Mucosa of descending colon (tissue), 3 donors: ENCODE measurements around the gene MAPK11. TPM values are rescaled to one million over a fixed set of nuclear protein-coding genes. Genes with fewer than 3 reads are reported as not detected.

ENCODE experiments used
- ATAC-seq: fragments of 200-7000 bp; cut with Tn5 transposase; one replicate; pipeline ENCODE4 v1.9.1; 2020; ENCODE audit warnings: mild to moderate bottlenecking, moderate library complexity
- DNase-seq, 3 donors: peaks; one replicate each; pipeline ENCODE4 v3.0.0-alpha.2; 2020
- H3K36me3 ChIP-seq: fragments of 200-600 bp; one replicate; pipeline ENCODE4 v1.8.0; 2021; ENCODE audit warnings: low read depth, mild to moderate bottlenecking
- H3K4me1 ChIP-seq: fragments of 200-600 bp; one replicate; pipeline ENCODE4 v1.8.0; 2021; ENCODE audit warnings: low read depth, mild to moderate bottlenecking
- H3K4me3 ChIP-seq: fragments of 200-600 bp; one replicate; pipeline ENCODE4 v1.8.0; 2021; ENCODE audit warnings: mild to moderate bottlenecking
- H3K9me3 ChIP-seq: fragments of 200-600 bp; one replicate; pipeline ENCODE4 v1.8.0; 2021; ENCODE audit warnings: mild to moderate bottlenecking
- CTCF ChIP-seq: fragments of 200-600 bp; IDR thresholded peaks from one replicate; pipeline ENCODE4 v1.8.0; 2022; ENCODE audit warnings: antibody characterized with exemption, mild to moderate bottlenecking
- intact Hi-C, 2 donors: fragments of 100-400 bp; cut with DNase I in 1 of 2; cut with micrococcal nuclease in 1 of 2; formaldehyde crosslinking; loops; one replicate each; pipeline versions ENCODE4 v1.11.0 to v1.11.1; 2022; cut with DNase I, micrococcal nuclease
- long read RNA-seq, 2 donors: library from polyadenylated mRNA; unstranded; transcript quantifications; one replicate each; pipeline ENCODE4 v2.0.0, GENCODE V29; 2019 to 2021
- total RNA-seq, 3 donors: library from RNA; stranded (reverse); fragmentation: NEBNext Ultra II Directional in 2 of 3; extraction: Animal tissue kit (Norgen Biotek cat#: 25700) in 2 of 3; gene quantifications; one replicate each; pipeline versions ENCODE4 v1.2.1 to v1.2.4, GENCODE V29; 2021 to 2023
- donor health status: DM: no; HTN: no; CAD: no; lungs with moderate emphysema.
- donor health status: DM: no; HTN: no; CAD: no.
- donor health status: DM: no; HTN: yes; CAD: no.

The MAPK11 gene
- total RNA-seq: 1 to 10 TPM; 1.8 to 4.3 (median 3.2) TPM
- long read RNA-seq, donor 1, partial matches to known transcripts: 0 of 2 reads
- long read RNA-seq, donor 1, other reads (novel, unspliced or antisense): 0 of 2 reads
- long read RNA-seq, donor 2: 0 reads

- ATAC-seq: peak; percentile 44
- Histone ChIP-seq H3K36me3 (no peaks in the 10 kb centered on the region), H3K4me3 (no peak within 1 kb of the TSS), H3K9me3 (no peaks in the 10 kb centered on the region), H3K4me1 (peaks cover 38% of the 10 kb centered on the region)
- no peak for TF ChIP-seq CTCF
- DNase-seq: peak; percentile 56 to 85 (median 72)
- intact Hi-C loops: no loop called here
Observed at GRCh38 chr22:50269970-50270665, at the start of gene MAPK11. Gene MAPK11, minus strand, starts transcription at chr22:50270380. Its CDS starts 88 bp downstream, at chr22:50270292.

GRCh38 chr22:50319503-50319951 lies 49.3 kb upstream of the MAPK11 start:
- DNase-seq (peak in 2 of 3 donors; percentile 21 to 41), ATAC-seq (no peak)
- Histone ChIP-seq H3K4me1 (peaks cover 5% of the 10 kb centered on the region), H3K9me3 (no peaks in the 10 kb centered on the region), H3K4me3 (no peak overlapping the region), H3K36me3 (no peaks in the 10 kb centered on the region)
- no peak for TF ChIP-seq CTCF
- intact Hi-C loops: no loop called here

GRCh38 chr22:50318698-50319411 lies 48.7 kb upstream of the MAPK11 start:
- TF ChIP-seq CTCF: no peak
- H3K4me1 ChIP-seq: peaks cover 12% of the 10 kb centered on the region
- intact Hi-C loops: no loop called here
- DNase-seq: peak in 1 of 3 donors; percentile 49
- no peak overlapping the region for H3K4me3 ChIP-seq
- H3K36me3 ChIP-seq: no peaks in the 10 kb centered on the region
- ATAC-seq: no peak
- H3K9me3 ChIP-seq: no peaks in the 10 kb centered on the region

- Histone ChIP-seq H3K4me3 (no peak overlapping the region), H3K9me3 (no peaks in the 10 kb centered on the region), H3K36me3 (no peaks in the 10 kb centered on the region), H3K4me1 (peaks cover 12% of the 10 kb centered on the region)
- no peak for DNase-seq
- no peak for ATAC-seq
- intact Hi-C loops: no loop called here
- TF ChIP-seq CTCF: no peak
Observed at GRCh38 chr22:50318356-50318697, 48.1 kb upstream of the MAPK11 start.

GRCh38 chr22:50317674-50318073 lies 47.5 kb upstream of the MAPK11 start:
- no peak overlapping the region for H3K4me3 ChIP-seq
- H3K36me3 ChIP-seq: no peaks in the 10 kb centered on the region
- ATAC-seq (no peak), DNase-seq (peak in 1 of 3 donors; percentile 51)
- TF ChIP-seq CTCF: no peak
- H3K9me3 ChIP-seq: no peaks in the 10 kb centered on the region
- H3K4me1 ChIP-seq: peaks cover 12% of the 10 kb centered on the region
- intact Hi-C loops: no loop called here
